ENCODE measurements around the gene ZC3H4. TPM values are rescaled to one million over a fixed set of nuclear protein-coding genes. Genes with fewer than 3 reads are reported as not detected.
A peak's percentile ranks its signal among the peaks of the same experiment; 100 is the strongest.
"Not testable (repeated sequence)": the region's sequence is repeated elsewhere in the genome, so short reads cannot be mapped to it uniquely, and the experiment has no call there.

The ZC3H4 gene
- total RNA-seq, 1 donor: 10.4 TPM

GRCh38 chr19:47143322-47144073, 29.9 kb upstream of the ZC3H4 start:
- H3K4me1 ChIP-seq (ENCODE audit: insufficient read depth, low read length): peaks cover 17% of the 10 kb centered on the region
- H3K4me3 ChIP-seq (ENCODE audit: low read length): no peak overlapping the region
- no peaks in the 10 kb centered on the region for H3K27me3 ChIP-seq (ENCODE audit: insufficient read depth, low read length)
- no peaks in the 10 kb centered on the region for H3K9me3 ChIP-seq (ENCODE audit: low read depth, low read length)

DNA sequence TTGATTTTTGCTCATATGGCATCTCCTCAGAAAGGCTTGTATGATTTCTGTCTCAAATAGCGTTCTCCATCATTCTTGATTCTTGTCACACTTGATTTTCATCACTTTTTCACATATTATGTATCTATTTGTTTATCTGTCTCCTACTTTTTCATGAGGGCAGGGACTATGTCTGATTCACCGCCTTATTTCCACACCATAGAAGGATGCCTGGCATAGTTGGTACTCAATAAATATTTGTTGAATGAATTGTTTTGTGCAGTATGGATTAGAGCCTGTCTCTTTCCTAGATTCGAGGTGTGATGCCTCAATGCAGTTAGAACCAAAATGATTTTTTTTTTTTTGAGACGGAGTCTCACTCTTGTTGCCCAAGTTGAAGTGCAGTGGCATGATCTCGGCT, 29.2 kb upstream of the ZC3H4 start:
- Histone ChIP-seq H3K27me3 (ENCODE audit: insufficient read depth, low read length) (no peaks in the 10 kb centered on the region), H3K4me3 (ENCODE audit: low read length) (no peak overlapping the region), H3K9me3 (ENCODE audit: low read depth, low read length) (no peaks in the 10 kb centered on the region), H3K4me1 (ENCODE audit: insufficient read depth, low read length) (peaks cover 17% of the 10 kb centered on the region)

GRCh38 chr19:47141695-47142094, 28.1 kb upstream of the ZC3H4 start:
- Histone ChIP-seq H3K9me3 (ENCODE audit: low read depth, low read length) (no peaks in the 10 kb centered on the region), H3K27me3 (ENCODE audit: insufficient read depth, low read length) (no peaks in the 10 kb centered on the region), H3K4me3 (ENCODE audit: low read length) (no peak overlapping the region), H3K4me1 (ENCODE audit: insufficient read depth, low read length) (peaks cover 11% of the 10 kb centered on the region)

- not testable (repeated sequence) for H3K4me1 ChIP-seq (ENCODE audit: insufficient read depth, low read length); H3K4me3 ChIP-seq (ENCODE audit: low read length); H3K27me3 ChIP-seq (ENCODE audit: insufficient read depth, low read length); H3K9me3 ChIP-seq (ENCODE audit: low read depth, low read length)
Observed at GRCh38 chr19:47141252-47141651, 27.7 kb upstream of the ZC3H4 start.

DNA sequence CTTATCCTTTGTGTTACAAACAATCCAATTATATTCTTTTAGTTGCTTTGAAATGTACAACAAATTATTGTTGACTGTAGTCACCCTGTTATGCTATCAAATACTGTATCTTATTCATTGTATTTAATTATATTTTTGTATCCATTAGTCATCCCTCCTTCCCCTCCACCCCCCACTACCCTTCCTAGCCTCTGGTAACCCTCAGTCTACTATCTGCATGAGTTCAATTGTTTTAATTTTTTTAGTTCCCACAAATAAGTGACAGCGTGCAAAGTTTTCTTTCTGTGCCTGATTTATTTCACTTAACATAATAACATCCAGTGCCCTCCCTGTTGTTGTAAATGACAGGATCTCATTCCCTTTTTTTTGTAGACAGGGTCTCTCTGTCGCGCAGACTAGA, 21.6 kb upstream of the ZC3H4 start:
- Histone ChIP-seq H3K27me3 (ENCODE audit: insufficient read depth, low read length) (no peaks in the 10 kb centered on the region), H3K4me1 (ENCODE audit: insufficient read depth, low read length) (peaks cover 31% of the 10 kb centered on the region)

DNA sequence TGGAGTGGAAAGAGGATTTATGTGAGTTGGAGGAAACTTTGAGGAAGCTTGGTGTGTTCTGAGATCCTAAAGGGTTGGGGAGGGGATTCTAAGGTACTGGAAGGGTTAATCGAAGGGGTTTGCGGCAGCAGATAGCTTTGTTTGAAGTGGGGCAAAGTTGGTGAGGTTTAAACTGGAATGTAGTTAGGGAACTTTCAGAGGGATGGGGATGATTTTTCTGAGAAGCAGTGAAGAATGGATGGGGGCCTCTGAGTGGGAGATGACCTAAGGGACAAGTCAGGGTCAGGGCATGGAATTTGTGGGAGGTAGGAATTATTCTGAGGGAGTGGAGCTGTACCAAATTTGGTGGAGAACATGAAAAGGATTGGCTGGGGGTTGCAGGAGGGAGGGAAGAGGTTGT, 21.0 kb upstream of the ZC3H4 start:
- Histone ChIP-seq H3K4me1 (ENCODE audit: insufficient read depth, low read length) (peaks cover 34% of the 10 kb centered on the region), H3K27me3 (ENCODE audit: insufficient read depth, low read length) (no peaks in the 10 kb centered on the region), H3K4me3 (ENCODE audit: low read length) (no peak overlapping the region), H3K9me3 (ENCODE audit: low read depth, low read length) (no peaks in the 10 kb centered on the region)

More for the DNA sequence above, 21.6 kb upstream of the ZC3H4 start:
- Histone ChIP-seq H3K9me3 (ENCODE audit: low read depth, low read length) (no peaks in the 10 kb centered on the region), H3K4me3 (ENCODE audit: low read length) (no peak overlapping the region)

GRCh38 chr19:47133021-47133471, 19.5 kb upstream of the ZC3H4 start:
- Histone ChIP-seq H3K27me3 (ENCODE audit: insufficient read depth, low read length) (no peaks in the 10 kb centered on the region), H3K4me3 (ENCODE audit: low read length) (no peak overlapping the region), H3K9me3 (ENCODE audit: low read depth, low read length) (no peaks in the 10 kb centered on the region), H3K4me1 (ENCODE audit: insufficient read depth, low read length) (peaks cover 34% of the 10 kb centered on the region)

DNA sequence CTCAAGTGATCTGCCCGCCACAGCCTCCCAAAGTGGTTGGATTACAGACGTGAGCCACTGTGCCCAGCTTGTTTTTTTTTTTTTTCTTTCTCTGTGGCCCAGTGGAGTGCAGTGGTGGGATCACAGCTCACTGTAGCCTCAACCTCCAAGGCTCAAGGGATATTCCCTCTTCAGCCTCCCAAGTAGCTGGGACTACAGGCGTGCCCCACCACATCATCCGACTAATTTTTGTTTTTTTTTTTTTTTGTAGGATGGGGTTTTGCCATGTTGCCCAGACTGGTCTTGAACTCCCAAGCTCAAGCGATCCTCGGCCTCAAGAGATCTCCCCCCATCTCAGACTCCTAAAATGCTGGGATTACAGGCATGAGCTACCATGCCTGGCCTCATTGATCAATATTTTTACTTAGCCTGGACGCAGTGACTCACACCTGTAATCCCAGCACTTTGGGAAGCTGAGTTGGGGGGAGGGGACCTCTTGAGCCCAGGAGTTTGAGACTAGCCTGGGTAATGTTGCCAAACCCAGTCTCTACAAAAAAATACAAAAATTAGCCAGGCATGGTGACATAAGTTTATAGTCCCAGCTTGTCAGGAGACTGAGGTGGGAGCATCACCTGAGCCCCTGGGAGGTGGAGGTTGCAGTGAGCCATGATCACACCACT, 18.7 kb upstream of the ZC3H4 start:
- no peak overlapping the region for H3K4me3 ChIP-seq (ENCODE audit: low read length)
- H3K9me3 ChIP-seq (ENCODE audit: low read depth, low read length): no peaks in the 10 kb centered on the region
- H3K27me3 ChIP-seq (ENCODE audit: insufficient read depth, low read length): no peaks in the 10 kb centered on the region
- H3K4me1 ChIP-seq (ENCODE audit: insufficient read depth, low read length): peaks cover 34% of the 10 kb centered on the region

DNA sequence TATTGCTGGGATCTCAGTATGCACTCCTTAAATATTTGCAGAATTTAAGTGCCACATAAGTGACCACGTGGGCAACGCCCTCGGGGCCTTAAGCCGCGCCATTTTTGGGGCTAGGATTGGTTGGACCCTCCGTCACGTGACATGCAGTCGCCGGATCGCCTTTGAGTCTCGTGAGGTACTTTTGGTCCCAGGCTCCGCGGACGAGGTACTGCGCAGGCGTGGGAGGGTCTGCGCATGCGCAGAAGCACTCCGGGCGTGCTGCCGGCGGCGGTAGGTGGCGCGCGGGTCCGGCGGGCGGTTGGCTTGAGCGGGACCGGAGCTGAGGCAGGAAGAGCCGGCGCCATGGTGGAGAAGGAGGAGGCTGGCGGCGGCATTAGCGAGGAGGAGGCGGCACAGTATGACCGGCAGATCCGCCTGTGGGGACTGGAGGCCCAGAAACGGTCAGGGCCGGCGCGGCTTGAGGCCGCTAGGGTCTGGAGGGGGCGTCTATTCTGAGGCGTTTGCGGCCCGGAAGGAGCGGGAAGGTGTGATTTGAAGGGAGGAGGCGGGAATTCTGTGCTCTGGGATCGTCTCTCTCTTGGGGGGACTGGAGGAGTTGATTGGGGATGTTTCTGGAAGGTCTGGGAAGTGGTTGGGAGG, 17.1 kb upstream of the ZC3H4 start, which contains the start of gene SAE1:
SAE1 (plus strand) TSS at position 247 of the 639 bp plus-strand sequence; CDS start at position 343, 96 bp downstream.
- Histone ChIP-seq H3K4me3 (ENCODE audit: low read length) (peak within 1 kb of the TSS; percentile 83), H3K27me3 (ENCODE audit: insufficient read depth, low read length) (no peaks in the 10 kb centered on the region), H3K4me1 (ENCODE audit: insufficient read depth, low read length) (peaks cover 34% of the 10 kb centered on the region)

GRCh38 chr19:47130120-47130588, 16.6 kb upstream of the ZC3H4 start:
- no peaks in the 10 kb centered on the region for H3K9me3 ChIP-seq (ENCODE audit: low read depth, low read length)
- H3K4me1 ChIP-seq (ENCODE audit: insufficient read depth, low read length): peaks cover 34% of the 10 kb centered on the region
- no peaks in the 10 kb centered on the region for H3K27me3 ChIP-seq (ENCODE audit: insufficient read depth, low read length)
- peak overlapping the region; percentile 83 for H3K4me3 ChIP-seq (ENCODE audit: low read length)

More for the DNA sequence above, 17.1 kb upstream of the ZC3H4 start, which contains the start of gene SAE1:
- no peaks in the 10 kb centered on the region for H3K9me3 ChIP-seq (ENCODE audit: low read depth, low read length)

- peaks cover 34% of the 10 kb centered on the region for H3K4me1 ChIP-seq (ENCODE audit: insufficient read depth, low read length)
- H3K27me3 ChIP-seq (ENCODE audit: insufficient read depth, low read length): no peaks in the 10 kb centered on the region
- H3K9me3 ChIP-seq (ENCODE audit: low read depth, low read length): no peaks in the 10 kb centered on the region
- H3K4me3 ChIP-seq (ENCODE audit: low read length): no peak overlapping the region
Observed at GRCh38 chr19:47129579-47129978, 16.0 kb upstream of the ZC3H4 start.

- Histone ChIP-seq H3K27me3 (ENCODE audit: insufficient read depth, low read length) (no peaks in the 10 kb centered on the region), H3K9me3 (ENCODE audit: low read depth, low read length) (no peaks in the 10 kb centered on the region), H3K4me1 (ENCODE audit: insufficient read depth, low read length) (peaks cover 6% of the 10 kb centered on the region), H3K4me3 (ENCODE audit: low read length) (no peak overlapping the region)
Observed at GRCh38 chr19:47125669-47125938, 12.0 kb upstream of the ZC3H4 start.

DNA sequence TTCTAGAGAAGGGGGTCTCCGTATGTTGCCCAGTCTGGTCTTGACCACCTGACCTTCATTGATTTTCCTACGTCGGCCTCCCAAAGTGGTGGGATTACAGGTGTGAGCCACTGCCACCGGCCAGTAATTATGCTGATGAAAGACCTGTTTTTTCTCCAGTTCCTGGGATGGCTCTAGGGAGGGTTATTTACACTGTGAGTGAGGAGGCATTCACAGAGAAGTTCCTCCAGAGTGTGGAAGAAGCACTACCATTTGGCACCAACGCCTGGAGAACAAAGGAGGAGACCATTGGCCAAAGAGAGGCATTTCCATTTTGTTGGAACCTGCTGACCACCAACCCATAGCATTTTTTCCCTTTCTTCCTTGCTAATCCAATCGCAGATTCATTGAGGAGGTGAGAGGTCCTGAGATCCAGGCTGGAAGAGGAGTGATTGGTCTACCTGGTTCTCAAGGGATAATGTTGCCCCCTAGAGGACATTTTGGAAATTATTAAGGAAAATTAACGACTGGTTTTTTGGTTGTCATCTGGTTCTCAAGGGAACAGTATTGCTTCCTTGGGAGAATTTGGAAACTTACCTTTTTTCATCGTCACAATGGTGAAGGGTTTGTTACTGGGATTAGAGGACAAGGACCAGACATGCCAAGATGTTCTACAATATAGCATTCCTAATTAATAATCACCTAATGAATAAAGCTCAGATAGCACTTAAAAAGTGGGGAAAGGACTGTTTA, 11.5 kb upstream of the ZC3H4 start:
- Histone ChIP-seq H3K4me1 (ENCODE audit: insufficient read depth, low read length) (peaks cover 2% of the 10 kb centered on the region), H3K27me3 (ENCODE audit: insufficient read depth, low read length) (no peaks in the 10 kb centered on the region), H3K9me3 (ENCODE audit: low read depth, low read length) (no peaks in the 10 kb centered on the region), H3K4me3 (ENCODE audit: low read length) (no peak overlapping the region)

GRCh38 chr19:47123406-47123805, 9.8 kb upstream of the ZC3H4 start:
- Histone ChIP-seq H3K9me3 (ENCODE audit: low read depth, low read length) (no peaks in the 10 kb centered on the region), H3K4me3 (ENCODE audit: low read length) (no peak overlapping the region), H3K4me1 (ENCODE audit: insufficient read depth, low read length) (no peaks in the 10 kb centered on the region)

More at GRCh38 chr19:47123406-47123805, 9.8 kb upstream of the ZC3H4 start:
- H3K27me3 ChIP-seq (ENCODE audit: insufficient read depth, low read length): no peaks in the 10 kb centered on the region
